ENCODE measurements around the gene PDSS2. TPM values are rescaled to one million over a fixed set of nuclear protein-coding genes. Genes with fewer than 3 reads are reported as not detected.
"Not testable (repeated sequence)": the region's sequence is repeated elsewhere in the genome, so short reads cannot be mapped to it uniquely, and the experiment has no call there.

Gene PDSS2
- polyA plus RNA-seq, 1 donor from 2014 or later, result 4.6 TPM

DNA sequence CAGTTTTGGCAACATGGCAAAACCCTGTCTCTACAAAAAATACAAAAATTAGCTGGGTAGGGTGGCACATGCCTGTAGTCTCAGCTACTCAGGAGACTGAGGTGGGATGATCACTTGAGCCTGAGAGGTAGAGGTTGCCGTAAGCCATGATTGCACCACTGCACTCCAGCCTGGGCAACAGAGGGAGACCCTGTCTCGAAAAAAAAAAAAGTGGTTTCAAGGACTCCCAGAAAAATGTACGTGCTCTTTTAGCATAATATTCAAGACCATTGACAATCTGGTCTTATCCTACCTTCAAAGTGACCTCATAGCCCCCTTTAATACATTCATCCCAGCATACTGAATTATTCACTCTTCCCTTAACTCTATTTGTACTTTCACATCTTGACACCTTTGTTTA, 16.0 kb upstream of the PDSS2 start:
- not testable (repeated sequence) for H3K4me3 ChIP-seq (ENCODE audit: low read length); H3K79me2 ChIP-seq (replicated peaks; ENCODE audit: insufficient read depth, low read length); H3K27ac ChIP-seq (ENCODE audit: low read length); H3K27me3 ChIP-seq (ENCODE audit: insufficient read depth, low read depth, low read length); H3K9me2 ChIP-seq (ENCODE audit: insufficient read depth, low read length); H3K9me3 ChIP-seq (ENCODE audit: low read length); H3K9ac ChIP-seq (ENCODE audit: low read length); H2AFZ ChIP-seq (ENCODE audit: low read depth, low read length); H3K36me3 ChIP-seq (ENCODE audit: insufficient read depth, low read length); H3F3A ChIP-seq (ENCODE audit: insufficient read depth, low read length, poor library complexity, severe bottlenecking); H4K20me1 ChIP-seq (ENCODE audit: insufficient read depth); H3K4me2 ChIP-seq (ENCODE audit: low read length)

DNA sequence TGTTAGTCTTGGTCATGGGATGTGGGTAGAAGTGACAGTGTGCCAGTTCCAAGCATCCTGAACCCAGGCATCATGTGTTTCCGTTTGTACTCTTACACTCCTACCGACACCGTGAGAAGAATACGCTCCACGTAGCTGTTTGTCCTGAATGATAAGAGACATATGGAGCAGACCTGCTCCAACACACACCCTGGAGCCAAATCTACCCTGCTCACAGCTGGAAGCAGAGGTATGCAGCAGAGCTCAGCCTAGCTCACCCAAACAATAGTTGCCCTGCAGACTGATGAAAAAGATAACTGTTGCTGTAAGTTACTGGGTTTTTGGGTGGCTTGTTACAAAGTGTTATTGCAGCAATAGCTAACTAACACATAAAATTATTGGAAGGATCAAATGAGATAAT, 14.3 kb upstream of the PDSS2 start:
- H3K27me3 ChIP-seq (ENCODE audit: insufficient read depth, low read depth, low read length), result no peaks in the 10 kb centered on the region
- no peaks in the 10 kb centered on the region for H3K9me3 ChIP-seq (ENCODE audit: low read length)
- H3K9me2 ChIP-seq (ENCODE audit: insufficient read depth, low read length), result no peaks in the 10 kb centered on the region
- no peaks in the 10 kb centered on the region for H3F3A ChIP-seq (ENCODE audit: insufficient read depth, low read length, poor library complexity, severe bottlenecking)
- H3K79me2 ChIP-seq (replicated peaks; ENCODE audit: insufficient read depth, low read length), result no peaks in the 10 kb centered on the region
- H4K20me1 ChIP-seq (ENCODE audit: insufficient read depth), result no peaks in the 10 kb centered on the region
- H3K4me2 ChIP-seq (ENCODE audit: low read length), result no peak overlapping the region
- no peak overlapping the region for H3K4me3 ChIP-seq (ENCODE audit: low read length)
- no peak overlapping the region for H2AFZ ChIP-seq (ENCODE audit: low read depth, low read length)
- TF ChIP-seq SMC3 (conservative IDR thresholded peaks at IDR 0.05; ENCODE audit: poor library complexity) (no peak), MXI1 (conservative IDR thresholded peaks at IDR 0.05; ENCODE audit: poor library complexity, severe bottlenecking) (no peak), EP300 (conservative IDR thresholded peaks at IDR 0.05; ENCODE audit: poor library complexity, severe bottlenecking) (no peak), RAD21 (conservative IDR thresholded peaks at IDR 0.05) (no peak), TAF1 (IDR thresholded peaks at IDR 0.05; ENCODE audit: low read depth) (no peak), POLR2AphosphoS5 (IDR thresholded peaks at IDR 0.05) (no peak), EZH2 (IDR thresholded peaks at IDR 0.05; ENCODE audit: borderline replicate concordance, insufficient read depth, low read length, poor library complexity, severe bottlenecking) (no peak)
- TF ChIP-seq, protein P1, sequence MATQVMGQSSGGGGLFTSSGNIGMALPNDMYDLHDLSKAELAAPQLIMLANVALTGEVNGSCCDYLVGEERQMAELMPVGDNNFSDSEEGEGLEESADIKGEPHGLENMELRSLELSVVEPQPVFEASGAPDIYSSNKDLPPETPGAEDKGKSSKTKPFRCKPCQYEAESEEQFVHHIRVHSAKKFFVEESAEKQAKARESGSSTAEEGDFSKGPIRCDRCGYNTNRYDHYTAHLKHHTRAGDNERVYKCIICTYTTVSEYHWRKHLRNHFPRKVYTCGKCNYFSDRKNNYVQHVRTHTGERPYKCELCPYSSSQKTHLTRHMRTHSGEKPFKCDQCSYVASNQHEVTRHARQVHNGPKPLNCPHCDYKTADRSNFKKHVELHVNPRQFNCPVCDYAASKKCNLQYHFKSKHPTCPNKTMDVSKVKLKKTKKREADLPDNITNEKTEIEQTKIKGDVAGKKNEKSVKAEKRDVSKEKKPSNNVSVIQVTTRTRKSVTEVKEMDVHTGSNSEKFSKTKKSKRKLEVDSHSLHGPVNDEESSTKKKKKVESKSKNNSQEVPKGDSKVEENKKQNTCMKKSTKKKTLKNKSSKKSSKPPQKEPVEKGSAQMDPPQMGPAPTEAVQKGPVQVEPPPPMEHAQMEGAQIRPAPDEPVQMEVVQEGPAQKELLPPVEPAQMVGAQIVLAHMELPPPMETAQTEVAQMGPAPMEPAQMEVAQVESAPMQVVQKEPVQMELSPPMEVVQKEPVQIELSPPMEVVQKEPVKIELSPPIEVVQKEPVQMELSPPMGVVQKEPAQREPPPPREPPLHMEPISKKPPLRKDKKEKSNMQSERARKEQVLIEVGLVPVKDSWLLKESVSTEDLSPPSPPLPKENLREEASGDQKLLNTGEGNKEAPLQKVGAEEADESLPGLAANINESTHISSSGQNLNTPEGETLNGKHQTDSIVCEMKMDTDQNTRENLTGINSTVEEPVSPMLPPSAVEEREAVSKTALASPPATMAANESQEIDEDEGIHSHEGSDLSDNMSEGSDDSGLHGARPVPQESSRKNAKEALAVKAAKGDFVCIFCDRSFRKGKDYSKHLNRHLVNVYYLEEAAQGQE (IDR thresholded peaks at IDR 0.05; ENCODE audit: borderline replicate concordance), result no peak
- TF ChIP-seq, protein P2, sequence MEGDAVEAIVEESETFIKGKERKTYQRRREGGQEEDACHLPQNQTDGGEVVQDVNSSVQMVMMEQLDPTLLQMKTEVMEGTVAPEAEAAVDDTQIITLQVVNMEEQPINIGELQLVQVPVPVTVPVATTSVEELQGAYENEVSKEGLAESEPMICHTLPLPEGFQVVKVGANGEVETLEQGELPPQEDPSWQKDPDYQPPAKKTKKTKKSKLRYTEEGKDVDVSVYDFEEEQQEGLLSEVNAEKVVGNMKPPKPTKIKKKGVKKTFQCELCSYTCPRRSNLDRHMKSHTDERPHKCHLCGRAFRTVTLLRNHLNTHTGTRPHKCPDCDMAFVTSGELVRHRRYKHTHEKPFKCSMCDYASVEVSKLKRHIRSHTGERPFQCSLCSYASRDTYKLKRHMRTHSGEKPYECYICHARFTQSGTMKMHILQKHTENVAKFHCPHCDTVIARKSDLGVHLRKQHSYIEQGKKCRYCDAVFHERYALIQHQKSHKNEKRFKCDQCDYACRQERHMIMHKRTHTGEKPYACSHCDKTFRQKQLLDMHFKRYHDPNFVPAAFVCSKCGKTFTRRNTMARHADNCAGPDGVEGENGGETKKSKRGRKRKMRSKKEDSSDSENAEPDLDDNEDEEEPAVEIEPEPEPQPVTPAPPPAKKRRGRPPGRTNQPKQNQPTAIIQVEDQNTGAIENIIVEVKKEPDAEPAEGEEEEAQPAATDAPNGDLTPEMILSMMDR (IDR thresholded peaks at IDR 0.05; ENCODE audit: poor library complexity, severe bottlenecking), result no peak
- H3K27ac ChIP-seq (ENCODE audit: low read length), result no peak overlapping the region
- no peak overlapping the region for H3K9ac ChIP-seq (ENCODE audit: low read length)
- H3K36me3 ChIP-seq (ENCODE audit: insufficient read depth, low read length), result no peaks in the 10 kb centered on the region

DNA sequence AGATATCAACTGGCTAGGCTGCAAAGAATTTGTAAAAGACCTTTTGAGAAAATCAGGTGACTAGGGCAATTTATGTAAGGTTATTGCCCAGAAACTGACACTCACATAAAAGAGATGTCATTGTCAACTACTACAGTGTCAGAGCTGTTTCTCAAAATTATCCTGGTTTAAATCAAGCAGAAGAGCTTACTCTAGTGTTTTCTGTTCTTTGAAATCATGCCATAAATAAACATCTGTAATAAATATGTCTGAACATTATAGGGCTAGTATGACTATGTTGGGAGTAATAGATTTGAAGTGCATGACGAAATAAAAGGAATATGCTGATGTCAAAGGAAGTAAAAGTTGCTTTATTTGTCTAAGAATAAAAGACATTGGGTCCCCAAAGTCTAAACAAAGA, 11.0 kb upstream of the PDSS2 start:
- Histone ChIP-seq H4K20me1 (ENCODE audit: insufficient read depth) (no peaks in the 10 kb centered on the region), H3F3A (ENCODE audit: insufficient read depth, low read length, poor library complexity, severe bottlenecking) (no peaks in the 10 kb centered on the region), H3K36me3 (ENCODE audit: insufficient read depth, low read length) (no peaks in the 10 kb centered on the region), H3K79me2 (replicated peaks; ENCODE audit: insufficient read depth, low read length) (no peaks in the 10 kb centered on the region), H3K27me3 (ENCODE audit: insufficient read depth, low read depth, low read length) (no peaks in the 10 kb centered on the region), H2AFZ (ENCODE audit: low read depth, low read length) (no peak overlapping the region), H3K4me3 (ENCODE audit: low read length) (no peak overlapping the region), H3K9me2 (ENCODE audit: insufficient read depth, low read length) (no peaks in the 10 kb centered on the region), H3K9ac (ENCODE audit: low read length) (no peak overlapping the region), H3K9me3 (ENCODE audit: low read length) (no peaks in the 10 kb centered on the region), H3K4me2 (ENCODE audit: low read length) (no peak overlapping the region), H3K27ac (ENCODE audit: low read length) (peak overlapping the region; percentile 22)
- TF ChIP-seq TAF1 (IDR thresholded peaks at IDR 0.05; ENCODE audit: low read depth) (no peak), SMC3 (conservative IDR thresholded peaks at IDR 0.05; ENCODE audit: poor library complexity) (no peak), EZH2 (IDR thresholded peaks at IDR 0.05; ENCODE audit: borderline replicate concordance, insufficient read depth, low read length, poor library complexity, severe bottlenecking) (no peak), EP300 (conservative IDR thresholded peaks at IDR 0.05; ENCODE audit: poor library complexity, severe bottlenecking) (peak; percentile 47)
